Calu3 (cell line): ENCODE measurements around the gene ERC2. TPM values are rescaled to one million over a fixed set of nuclear protein-coding genes. Genes with fewer than 3 reads are reported as not detected.

ENCODE experiments used
- BruUV-seq: library from RNA; stranded (reverse); fragments of 400-500 nt; replicated peaks from 2 replicates; lab custom pipeline; 2021; lab: Mats Ljungman, UMichigan
- CTCF ChIA-PET: fragments of 300-600 bp; sonication (Branson Sonifier 250); formaldehyde crosslinking; loops from one replicate; lab custom pipeline; 2022; ENCODE audit warnings: antibody characterized with exemption; lab: Charles Lee
- DNase-seq: peaks from one replicate; pipeline ENCODE4 v3.0.0; 2022
- H3K27ac Mint-ChIP-seq: one replicate; pipeline ENCODE4 v1.8.0; 2022; ENCODE audit warnings: mixed read lengths; ENCODE audit not compliant: unreplicated experiment
- H3K27me3 Mint-ChIP-seq: one replicate; pipeline ENCODE4 v1.8.0; 2022; ENCODE audit warnings: mixed read lengths; ENCODE audit not compliant: unreplicated experiment
- H3K36me3 Mint-ChIP-seq: one replicate; pipeline ENCODE4 v1.8.0; 2022; ENCODE audit warnings: mild to moderate bottlenecking, moderate library complexity, mixed read lengths; ENCODE audit not compliant: insufficient read depth, unreplicated experiment
- H3K4me1 Mint-ChIP-seq: one replicate; pipeline ENCODE4 v1.8.0; 2022; ENCODE audit warnings: mild to moderate bottlenecking, low read depth, mixed read lengths; ENCODE audit not compliant: unreplicated experiment
- H3K4me3 Mint-ChIP-seq: one replicate; pipeline ENCODE4 v1.8.0; 2022; ENCODE audit warnings: mild to moderate bottlenecking, low read depth, moderate library complexity, mixed read lengths; ENCODE audit not compliant: unreplicated experiment
- H3K9me3 Mint-ChIP-seq: one replicate; pipeline ENCODE4 v1.8.0; 2022; ENCODE audit warnings: low read depth, mixed read lengths; ENCODE audit not compliant: unreplicated experiment
- CTCF ChIP-seq: fragments of 200-600 bp; IDR thresholded peaks from one replicate; pipeline ENCODE4 v1.8.0; 2022; ENCODE audit warnings: antibody characterized with exemption; ENCODE audit not compliant: unreplicated experiment
- intact Hi-C: fragments of 100-400 bp; cut with micrococcal nuclease; formaldehyde crosslinking; loops from one replicate; pipeline ENCODE4 v1.10.0; 2022; ENCODE audit not compliant: unreplicated experiment
- total RNA-seq: library from RNA; stranded (reverse); gene quantifications from 2 replicates; pipeline ENCODE4 v1.2.3, GENCODE V29; 2022

ERC2 gene
- total RNA-seq, 1 experiment from 2014 or later = 0.73 TPM

- no peak for DNase-seq
- H3K27me3 Mint-ChIP-seq = peaks cover 93% of the 10 kb centered on the region
- intact Hi-C loops = no loop called here
- CTCF ChIA-PET = no interaction called here
- H3K9me3 Mint-ChIP-seq = no peaks in the 10 kb centered on the region
- no peaks in the 10 kb centered on the region for H3K4me1 Mint-ChIP-seq
- no peak overlapping the region for H3K4me3 Mint-ChIP-seq
- TF ChIP-seq CTCF = no peak
- no TSS peak for BruUV-seq
- no peak overlapping the region for H3K27ac Mint-ChIP-seq
- H3K36me3 Mint-ChIP-seq = no peaks in the 10 kb centered on the region
These were observed 417.2 kb downstream of the ERC2 start for GRCh38 chr3:56051052-56051451.

GRCh38 chr3:56048946-56049345 lies 419.3 kb downstream of the ERC2 start:
- no peak for DNase-seq
- Mint-ChIP-seq H3K27ac (no peak overlapping the region), H3K36me3 (no peaks in the 10 kb centered on the region), H3K9me3 (no peaks in the 10 kb centered on the region), H3K4me3 (no peak overlapping the region), H3K27me3 (peaks cover 72% of the 10 kb centered on the region), H3K4me1 (no peaks in the 10 kb centered on the region)
- CTCF ChIA-PET = interaction anchor here (0.6 kb wide), 1 partner anchor 753 kb away, joined by 6 read pairs; the partner anchor contains the start of gene ARHGEF3
- intact Hi-C loops = loop anchor here (10.0 kb wide), 1 partner anchor 206 kb away; no protein-coding TSS in a partner anchor
- no peak for TF ChIP-seq CTCF
- no TSS peak for BruUV-seq

- Mint-ChIP-seq H3K9me3 (no peaks in the 10 kb centered on the region), H3K36me3 (no peaks in the 10 kb centered on the region), H3K4me1 (no peaks in the 10 kb centered on the region), H3K4me3 (no peak overlapping the region), H3K27me3 (peaks cover 66% of the 10 kb centered on the region), H3K27ac (no peak overlapping the region)
- no peak for TF ChIP-seq CTCF
- CTCF ChIA-PET = interaction anchor here (0.6 kb wide), 1 partner anchor 753 kb away, joined by 6 read pairs; the partner anchor contains the start of gene ARHGEF3
- DNase-seq = no peak
- intact Hi-C loops = loop anchor here (10.0 kb wide), 1 partner anchor 206 kb away; no protein-coding TSS in a partner anchor
- BruUV-seq = no TSS peak
These were observed 419.9 kb downstream of the ERC2 start for GRCh38 chr3:56048331-56048730.

- Mint-ChIP-seq H3K4me1 (no peaks in the 10 kb centered on the region), H3K4me3 (no peak overlapping the region), H3K36me3 (no peaks in the 10 kb centered on the region), H3K9me3 (no peaks in the 10 kb centered on the region), H3K27ac (no peak overlapping the region), H3K27me3 (peaks cover 26% of the 10 kb centered on the region)
- no peak for TF ChIP-seq CTCF
- intact Hi-C loops = loop anchor here (10.0 kb wide), 1 partner anchor 212 kb away; no protein-coding TSS in a partner anchor
- DNase-seq = no peak
- CTCF ChIA-PET = no interaction called here
- no TSS peak for BruUV-seq
These were observed 425.8 kb downstream of the ERC2 start for GRCh38 chr3:56042326-56042951.
